Frontal cortex (tissue), 4 donors: Measurements from ENCODE around the gene PCDHB16. TPM values are rescaled to one million over a fixed set of nuclear protein-coding genes. Genes with fewer than 3 reads are reported as not detected.
"Not testable (repeated sequence)": the region's sequence is repeated elsewhere in the genome, so short reads cannot be mapped to it uniquely, and the experiment has no call there.

ENCODE experiments used
- DNase-seq, 2 donors: peaks; one replicate each; pipeline ENCODE4 v3.0.0; 2012; ENCODE audit warnings: low spot score in 2 of 2
- FAIRE-seq: peaks from 2 replicates; lab custom pipeline; 2012; peaks lifted over from hg19 to GRCh38; lab: Jason Lieb, UNC
- total RNA-seq: library from RNA; depleted of rRNA; stranded (reverse); fragments of >200 nt; gene quantifications from one replicate; pipeline ENCODE4 v1.2.3, GENCODE V29; 2014
- donor health status: control.
- donor health status: control.
- donor health status: control.

PCDHB16 gene
- total RNA-seq, 1 donor from 2014 or later, result 5.3 TPM

DNA sequence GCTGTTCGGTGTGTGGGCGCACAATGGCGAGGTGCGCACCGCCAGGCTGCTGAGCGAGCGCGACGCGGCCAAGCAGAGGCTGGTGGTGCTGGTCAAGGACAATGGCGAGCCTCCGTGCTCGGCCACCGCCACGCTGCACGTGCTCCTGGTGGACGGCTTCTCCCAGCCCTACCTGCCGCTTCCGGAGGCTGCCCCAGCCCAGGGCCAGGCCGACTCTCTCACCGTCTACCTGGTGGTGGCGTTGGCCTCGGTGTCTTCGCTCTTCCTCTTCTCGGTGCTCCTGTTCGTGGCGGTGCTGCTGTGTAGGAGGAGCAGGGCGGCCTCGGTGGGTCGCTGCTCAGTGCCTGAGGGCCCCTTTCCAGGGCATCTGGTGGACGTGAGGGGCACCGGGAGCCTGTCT lies 2.3 kb upstream of the PCDHB16 start:
- FAIRE-seq, DNase-seq: not testable (repeated sequence)

DNA sequence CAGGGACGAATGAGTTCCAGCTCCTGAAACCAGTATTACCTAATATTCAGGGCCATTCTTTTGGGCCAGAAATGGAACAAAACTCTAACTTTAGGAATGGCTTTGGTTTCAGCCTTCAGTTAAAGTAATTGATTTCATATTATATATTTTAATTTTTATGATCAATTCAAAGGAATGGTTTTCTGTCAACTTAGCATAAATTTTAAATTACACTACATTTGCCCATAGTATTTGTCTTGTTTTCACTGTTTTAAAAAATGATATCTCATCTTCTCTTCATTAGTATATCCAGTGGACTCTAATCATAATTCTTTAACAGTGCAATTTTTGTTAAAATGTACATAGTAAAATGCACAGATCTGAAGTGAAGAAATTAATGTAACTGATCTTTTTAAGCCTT lies 1.9 kb upstream of the PCDHB16 start:
- FAIRE-seq (no peak), DNase-seq (no peak)

GRCh38 chr5:141184117-141184855 lies 2.1 kb downstream of the PCDHB16 start:
- FAIRE-seq, result not testable (repeated sequence)

GRCh38 chr5:141186897-141187512 lies 4.8 kb downstream of the PCDHB16 start, which contains the start of gene PCDHB9:
PCDHB9 (plus strand) TSS chr5:141187161; CDS start chr5:141187319, 158 bp downstream.
- no peak for FAIRE-seq
- no peak for DNase-seq

More at GRCh38 chr5:141184117-141184855, 2.1 kb downstream of the PCDHB16 start:
- not testable (repeated sequence) for DNase-seq

- DNase-seq, FAIRE-seq: not testable (repeated sequence)
Measured at GRCh38 chr5:141188682-141189081, 6.5 kb downstream of the PCDHB16 start.

DNA sequence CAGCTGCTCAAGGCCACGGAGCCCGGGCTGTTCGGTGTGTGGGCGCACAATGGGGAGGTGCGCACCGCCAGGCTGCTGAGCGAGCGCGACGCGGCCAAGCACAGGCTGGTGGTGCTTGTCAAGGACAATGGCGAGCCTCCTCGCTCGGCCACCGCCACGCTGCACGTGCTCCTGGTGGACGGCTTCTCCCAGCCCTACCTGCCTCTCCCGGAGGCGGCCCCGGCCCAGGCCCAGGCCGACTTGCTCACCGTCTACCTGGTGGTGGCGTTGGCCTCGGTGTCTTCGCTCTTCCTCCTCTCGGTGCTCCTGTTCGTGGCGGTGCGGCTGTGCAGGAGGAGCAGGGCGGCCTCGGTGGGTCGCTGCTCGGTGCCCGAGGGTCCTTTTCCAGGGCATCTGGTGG lies 6.9 kb downstream of the PCDHB16 start:
- not testable (repeated sequence) for FAIRE-seq, DNase-seq

DNA sequence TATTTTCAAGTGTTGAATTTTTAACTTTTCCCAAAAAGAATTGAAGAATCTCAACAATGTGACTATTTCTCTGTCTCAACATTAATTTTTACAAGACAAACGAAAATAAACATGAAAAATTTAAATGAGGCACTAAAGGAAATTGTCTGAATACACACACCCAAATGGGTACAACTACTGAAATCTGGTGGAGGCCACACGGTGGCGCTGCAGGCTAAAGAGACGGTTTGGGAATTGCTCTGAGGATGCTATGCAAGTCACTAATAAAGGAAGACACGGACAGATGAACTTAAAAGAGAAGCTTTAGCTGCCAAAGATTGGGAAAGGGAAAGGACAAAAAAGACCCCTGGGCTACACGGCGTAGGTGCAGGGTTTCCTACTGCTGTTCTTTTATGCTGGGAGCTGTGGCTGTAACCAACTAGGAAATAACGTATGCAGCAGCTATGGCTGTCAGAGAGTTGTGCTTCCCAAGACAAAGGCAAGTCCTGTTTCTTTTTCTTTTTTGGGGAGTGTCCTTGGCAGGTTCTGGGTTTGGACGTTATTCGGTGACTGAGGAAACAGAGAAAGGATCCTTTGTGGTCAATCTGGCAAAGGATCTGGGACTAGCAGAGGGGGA lies 10.0 kb downstream of the PCDHB16 start, which contains the start of gene PCDHB10:
TSS of gene PCDHB10 (plus strand) at position 244 of the 616 bp plus-strand sequence. CDS start at position 444, 200 bp downstream.
- no peak for DNase-seq
- no peak for FAIRE-seq

GRCh38 chr5:141194332-141194731 lies 12.1 kb downstream of the PCDHB16 start:
- DNase-seq, FAIRE-seq: not testable (repeated sequence)

- DNase-seq, result no peak
- FAIRE-seq, result no peak
Measured at GRCh38 chr5:141196363-141196762, 14.2 kb downstream of the PCDHB16 start.

- DNase-seq, result no peak
- no peak for FAIRE-seq
Measured at GRCh38 chr5:141199359-141200235, 17.4 kb downstream of the PCDHB16 start, which contains the start of gene PCDHB11. PCDHB11 (plus strand) TSS chr5:141199627; CDS start chr5:141199775, 148 bp downstream.

- FAIRE-seq, DNase-seq: not testable (repeated sequence)
Measured at GRCh38 chr5:141201126-141201525, 18.9 kb downstream of the PCDHB16 start.

DNA sequence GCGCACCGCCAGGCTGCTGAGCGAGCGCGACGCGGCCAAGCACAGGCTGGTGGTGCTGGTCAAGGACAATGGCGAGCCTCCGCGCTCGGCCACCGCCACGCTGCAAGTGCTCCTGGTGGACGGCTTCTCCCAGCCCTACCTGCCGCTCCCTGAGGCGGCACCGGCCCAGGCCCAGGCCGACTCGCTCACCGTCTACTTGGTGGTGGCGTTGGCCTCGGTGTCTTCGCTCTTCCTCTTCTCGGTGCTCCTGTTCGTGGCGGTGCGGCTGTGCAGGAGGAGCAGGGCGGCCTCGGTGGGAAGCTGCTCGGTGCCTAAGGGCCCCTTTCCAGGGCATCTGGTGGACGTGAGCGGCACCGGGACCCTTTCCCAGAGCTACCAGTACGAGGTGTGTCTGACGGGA lies 19.5 kb downstream of the PCDHB16 start:
- FAIRE-seq, DNase-seq: not testable (repeated sequence)

DNA sequence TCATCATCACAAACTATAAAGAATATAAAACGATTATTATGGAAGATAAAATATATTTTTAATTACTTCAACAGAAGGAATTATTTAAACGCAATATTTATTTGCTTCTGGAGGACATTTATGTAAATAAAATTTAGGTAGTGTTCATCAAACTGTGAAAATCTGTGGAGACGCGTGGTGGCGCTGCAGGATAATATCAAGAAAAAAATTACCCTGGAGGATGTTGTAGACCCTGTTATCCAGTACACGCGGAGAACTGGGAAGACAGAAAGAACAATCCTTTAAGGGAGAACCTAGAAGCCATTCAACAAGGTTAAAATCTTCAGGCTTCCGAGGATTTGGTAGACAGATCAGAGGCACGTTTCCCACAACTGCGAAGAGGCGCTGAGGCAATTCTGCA lies 26.3 kb downstream of the PCDHB16 start, which contains the start of gene PCDHB12:
TSS of gene PCDHB12 (plus strand) at position 242 of the 400 bp plus-strand sequence. CDS start 189 bp downstream, outside the sequence.
- FAIRE-seq (no peak), DNase-seq (no peak)

- FAIRE-seq, DNase-seq: not testable (repeated sequence)
Measured at GRCh38 chr5:141210281-141210680, 28.1 kb downstream of the PCDHB16 start.

GRCh38 chr5:141210849-141211248 lies 28.7 kb downstream of the PCDHB16 start:
- FAIRE-seq, DNase-seq: not testable (repeated sequence)

GRCh38 chr5:141213656-141214339 lies 31.6 kb downstream of the PCDHB16 start, which contains the start of gene PCDHB13:
PCDHB13 (plus strand) TSS chr5:141213919; CDS start chr5:141214124, 205 bp downstream.
- not testable (repeated sequence) for DNase-seq, FAIRE-seq

GRCh38 chr5:141214583-141214982 lies 32.4 kb downstream of the PCDHB16 start:
- not testable (repeated sequence) for FAIRE-seq, DNase-seq

- not testable (repeated sequence) for FAIRE-seq, DNase-seq
Measured at GRCh38 chr5:141215504-141215903, 33.3 kb downstream of the PCDHB16 start.
